ENCODE results near the gene NTHL1.

NTHL1 gene
- total RNA-seq: 8.0 to 12.6 reads per million in 2 experiments

GRCh38 chr16:2047330-2048115 lies at the start of gene NTHL1, which contains the start of gene TSC2:
NTHL1 (minus strand) TSS chr16:2047834; CDS start chr16:2047823, 11 bp downstream.
TSC2 (plus strand) TSS chr16:2047985; CDS start chr16:2048616, 631 bp downstream.
- peak; percentile 84 for DNase-seq (ENCODE audit: low read depth)

- DNase-seq (ENCODE audit: low read depth): no peak
These were observed 49.4 kb upstream of the NTHL1 start for GRCh38 chr16:2096853-2097595.

- no peak for DNase-seq (ENCODE audit: low read depth)
These were observed 48.4 kb upstream of the NTHL1 start for GRCh38 chr16:2095918-2096582.

GRCh38 chr16:2095315-2095853 lies 47.8 kb upstream of the NTHL1 start:
- no peak for DNase-seq (ENCODE audit: low read depth)

- DNase-seq (ENCODE audit: low read depth): no peak
These were observed 46.2 kb upstream of the NTHL1 start for GRCh38 chr16:2093793-2094192.

GRCh38 chr16:2092866-2093265 lies 45.2 kb upstream of the NTHL1 start:
- DNase-seq (ENCODE audit: low read depth): no peak

GRCh38 chr16:2092256-2092620 lies 44.6 kb upstream of the NTHL1 start:
- DNase-seq (ENCODE audit: low read depth): no peak

- DNase-seq (ENCODE audit: low read depth): no peak
These were observed 44.1 kb upstream of the NTHL1 start for GRCh38 chr16:2091547-2092255.

- DNase-seq (ENCODE audit: low read depth): peak; percentile 31
These were observed 43.3 kb upstream of the NTHL1 start for GRCh38 chr16:2090777-2091546.

- DNase-seq (ENCODE audit: low read depth): no peak
These were observed 42.8 kb upstream of the NTHL1 start for GRCh38 chr16:2090481-2090776.

GRCh38 chr16:2089706-2090480 lies 42.3 kb upstream of the NTHL1 start:
- DNase-seq (ENCODE audit: low read depth): no peak

- DNase-seq (ENCODE audit: low read depth): no peak
These were observed 41.2 kb upstream of the NTHL1 start for GRCh38 chr16:2088759-2089358.

GRCh38 chr16:2087748-2088631 lies 40.4 kb upstream of the NTHL1 start:
- DNase-seq (ENCODE audit: low read depth): no peak

- DNase-seq (ENCODE audit: low read depth): no peak
These were observed 39.4 kb upstream of the NTHL1 start for GRCh38 chr16:2086812-2087747.

GRCh38 chr16:2086106-2086742 lies 38.6 kb upstream of the NTHL1 start:
- no peak for DNase-seq (ENCODE audit: low read depth)

GRCh38 chr16:2085669-2086068 lies 38.0 kb upstream of the NTHL1 start:
- no peak for DNase-seq (ENCODE audit: low read depth)

Data from T follicular helper cell (primary cell).